ENCODE measurements around the gene SYNE2.
"Not testable (repeated sequence)": the region's sequence is repeated elsewhere in the genome, so short reads cannot be mapped to it uniquely, and the experiment has no call there.

SYNE2 gene

DNA sequence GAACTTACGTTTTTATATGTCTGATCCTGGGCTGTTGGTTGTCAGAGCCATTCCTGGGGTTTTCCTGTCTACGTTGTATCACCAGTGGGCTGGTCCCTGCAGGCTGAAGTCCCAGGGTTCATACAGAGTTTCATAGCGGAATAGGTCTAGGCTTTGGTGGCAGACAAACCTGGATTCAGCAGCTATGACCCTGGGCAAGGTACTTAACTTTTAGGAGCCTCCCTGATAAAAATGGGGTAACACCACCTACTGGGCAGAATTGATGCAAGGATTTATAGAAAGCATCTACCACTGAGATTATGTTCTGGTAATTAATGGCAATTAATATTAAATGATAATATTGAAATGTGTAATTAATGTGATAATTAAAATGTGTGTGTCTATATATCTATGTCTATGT is 141.2 kb downstream of the SYNE2 start:
- Mint-ChIP-seq H3K9me3 (no peaks in the 10 kb centered on the region), H3K4me3 (no peak overlapping the region), H3K4me1 (no peaks in the 10 kb centered on the region), H3K36me3 (peaks cover 27% of the 10 kb centered on the region), H3K27ac (no peak overlapping the region), H3K27me3 (no peaks in the 10 kb centered on the region)

DNA sequence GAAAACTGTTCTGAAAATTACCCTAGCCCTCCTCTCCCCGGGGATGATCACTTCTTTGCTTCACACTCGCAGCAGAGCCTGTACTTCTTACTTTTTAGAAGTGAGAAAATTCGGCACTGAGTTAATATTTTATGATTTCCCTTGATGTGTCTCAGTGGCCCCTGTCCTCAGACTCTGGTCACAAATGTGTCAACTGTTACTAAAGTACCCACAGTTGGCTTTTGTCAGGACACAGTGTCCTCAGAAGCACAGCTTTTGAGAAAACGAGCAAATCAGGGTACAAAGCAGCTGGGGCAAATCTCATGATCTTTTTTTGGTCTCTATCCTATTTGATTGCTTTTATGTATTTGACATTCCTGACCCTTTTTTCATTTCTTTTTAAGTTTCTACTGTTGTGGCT is 142.5 kb downstream of the SYNE2 start:
- no peaks in the 10 kb centered on the region for H3K9me3 Mint-ChIP-seq
- no peak overlapping the region for H3K4me3 Mint-ChIP-seq
- no peaks in the 10 kb centered on the region for H3K27me3 Mint-ChIP-seq
- H3K4me1 Mint-ChIP-seq = no peaks in the 10 kb centered on the region
- peaks cover 35% of the 10 kb centered on the region for H3K36me3 Mint-ChIP-seq
- no peak overlapping the region for H3K27ac Mint-ChIP-seq

DNA sequence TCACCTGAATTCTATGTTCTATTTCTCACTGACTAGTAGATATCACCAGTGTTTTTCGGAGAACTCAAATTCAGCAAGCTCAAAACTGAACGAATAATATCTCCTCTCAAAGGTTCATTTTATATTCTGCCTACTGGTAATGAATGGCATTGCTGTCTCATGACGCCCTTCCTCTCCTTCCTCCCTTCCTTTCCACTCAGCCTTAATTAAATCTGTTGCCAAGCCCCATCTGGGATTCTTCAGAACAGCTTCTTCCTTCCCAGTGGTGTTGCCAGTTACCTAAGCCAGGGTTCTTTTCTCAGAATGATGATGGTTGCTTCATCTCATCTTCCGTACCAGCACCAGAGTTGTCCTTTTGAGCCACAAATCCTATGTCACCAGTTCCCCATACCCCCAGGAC is 143.2 kb downstream of the SYNE2 start:
- Mint-ChIP-seq H3K36me3 (peaks cover 36% of the 10 kb centered on the region), H3K27ac (no peak overlapping the region), H3K27me3 (no peaks in the 10 kb centered on the region), H3K4me1 (no peaks in the 10 kb centered on the region), H3K4me3 (no peak overlapping the region), H3K9me3 (no peaks in the 10 kb centered on the region)

DNA sequence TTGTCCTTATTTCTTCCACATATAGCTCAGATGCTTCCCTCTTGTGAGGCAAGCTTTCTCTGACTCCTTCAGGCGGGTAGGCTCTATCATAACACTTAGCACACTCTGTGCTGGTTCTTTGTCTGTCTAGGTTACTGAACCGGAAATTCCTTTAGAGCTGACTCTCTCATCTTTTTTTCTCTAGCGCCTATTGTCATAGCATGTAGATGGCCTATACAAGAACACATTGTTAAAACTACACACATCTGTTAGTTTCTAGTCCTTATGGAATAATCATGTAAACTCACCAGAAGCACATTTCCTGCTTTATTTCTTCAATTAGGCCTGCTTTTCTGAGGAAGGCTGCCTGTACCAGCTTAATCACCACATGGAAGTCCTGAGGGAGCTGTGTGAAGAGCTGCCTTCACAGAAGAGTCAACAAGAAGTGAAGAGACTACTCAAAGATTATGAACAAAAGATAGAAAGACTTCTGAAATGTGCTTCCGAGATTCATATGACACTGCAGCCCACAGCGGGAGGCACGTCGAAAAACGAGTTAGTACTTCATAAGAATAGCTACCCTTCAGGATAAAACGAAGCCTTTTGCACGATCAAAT is 143.9 kb downstream of the SYNE2 start:
- Mint-ChIP-seq H3K9me3 (no peaks in the 10 kb centered on the region), H3K4me3 (no peak overlapping the region), H3K27me3 (no peaks in the 10 kb centered on the region), H3K36me3 (peaks cover 39% of the 10 kb centered on the region), H3K27ac (no peak overlapping the region), H3K4me1 (no peaks in the 10 kb centered on the region)

DNA sequence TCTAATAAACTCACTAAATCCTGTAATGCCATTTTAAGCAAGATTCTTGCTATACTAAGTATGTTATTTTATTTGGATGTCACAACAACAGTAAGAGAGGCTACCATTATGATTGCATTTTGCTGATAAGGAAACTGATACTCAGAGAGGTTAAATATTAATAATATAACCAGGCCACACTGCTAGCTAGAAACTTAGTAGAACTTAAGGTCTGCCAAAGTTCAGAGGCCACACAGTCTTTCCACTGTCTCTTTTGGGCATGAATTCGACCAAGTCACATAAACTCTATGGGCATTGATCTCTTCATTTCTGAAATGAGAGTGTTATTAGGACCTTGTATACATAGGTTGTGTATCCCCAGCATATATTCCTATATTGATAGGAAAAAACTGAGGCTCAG is 147.9 kb downstream of the SYNE2 start:
- Mint-ChIP-seq H3K27ac (no peak overlapping the region), H3K27me3 (no peaks in the 10 kb centered on the region), H3K9me3 (no peaks in the 10 kb centered on the region), H3K4me1 (no peaks in the 10 kb centered on the region), H3K36me3 (peaks cover 56% of the 10 kb centered on the region), H3K4me3 (no peak overlapping the region)

DNA sequence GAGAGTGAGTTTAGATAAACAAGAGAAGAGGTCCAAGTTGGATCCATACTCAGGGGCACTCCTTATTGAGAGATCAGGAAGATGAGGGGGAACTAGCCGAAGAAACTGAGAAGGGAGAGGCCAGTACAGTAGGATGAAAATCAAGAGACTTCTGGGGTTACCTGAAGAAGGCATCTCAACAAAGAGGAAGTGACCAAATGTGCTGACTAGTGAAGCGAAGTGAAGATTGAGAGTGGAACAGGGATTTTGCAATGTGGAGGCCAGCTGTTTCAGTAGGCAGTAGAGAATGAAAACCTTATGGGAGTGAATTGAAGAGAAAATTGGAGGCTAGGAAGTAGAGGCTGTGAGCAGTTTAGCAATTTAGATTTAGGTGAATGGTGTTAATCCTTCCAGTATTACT is 153.0 kb downstream of the SYNE2 start:
- Mint-ChIP-seq H3K27me3 (no peaks in the 10 kb centered on the region), H3K9me3 (no peaks in the 10 kb centered on the region), H3K4me3 (no peak overlapping the region), H3K4me1 (no peaks in the 10 kb centered on the region), H3K36me3 (peaks cover 34% of the 10 kb centered on the region), H3K27ac (peak overlapping the region; percentile 6)

DNA sequence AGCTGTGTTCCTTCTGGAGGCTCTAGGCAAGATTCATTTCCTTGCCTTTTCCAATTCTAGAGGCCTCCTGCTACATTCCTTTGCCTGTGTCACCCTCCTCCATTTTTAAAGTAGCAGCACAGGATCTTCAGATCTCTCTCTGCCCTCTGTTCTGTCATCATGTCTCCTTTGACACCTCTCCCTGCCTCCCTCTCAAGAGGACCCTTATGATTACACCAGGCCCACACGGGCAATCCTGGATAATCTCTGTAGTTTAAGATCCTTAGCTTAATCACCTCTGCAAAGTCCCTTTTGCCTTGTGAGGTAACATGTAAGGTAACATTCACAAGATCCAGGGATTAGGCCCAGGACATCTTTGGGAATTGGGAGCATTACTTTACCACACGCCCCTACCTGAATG is 155.2 kb downstream of the SYNE2 start:
- Mint-ChIP-seq H3K36me3 (peaks cover 33% of the 10 kb centered on the region), H3K4me3 (no peak overlapping the region), H3K27ac (no peak overlapping the region), H3K9me3 (no peaks in the 10 kb centered on the region), H3K4me1 (no peaks in the 10 kb centered on the region), H3K27me3 (no peaks in the 10 kb centered on the region)

DNA sequence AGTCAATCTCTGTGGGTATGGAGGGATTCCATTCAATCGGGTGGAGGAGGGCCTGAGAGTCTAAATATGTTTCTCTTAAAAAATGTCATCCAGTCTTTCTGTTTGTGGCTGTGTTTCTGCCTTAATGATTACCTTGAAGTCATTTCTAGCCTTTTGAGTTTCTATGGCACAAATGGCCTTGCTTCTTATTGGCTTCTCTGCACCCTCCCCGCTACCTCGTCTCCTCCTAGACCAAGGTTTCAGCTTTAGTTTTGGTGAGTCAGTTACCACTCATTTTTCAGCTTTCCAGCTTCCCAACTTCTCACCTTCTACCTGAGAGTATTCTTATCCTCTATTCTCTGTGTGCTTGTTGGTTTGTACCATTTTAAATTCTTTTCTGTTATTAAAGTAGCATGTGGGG is 159.2 kb downstream of the SYNE2 start:
- Mint-ChIP-seq H3K9me3 (no peaks in the 10 kb centered on the region), H3K27me3 (no peaks in the 10 kb centered on the region), H3K27ac (no peak overlapping the region), H3K4me1 (no peaks in the 10 kb centered on the region), H3K36me3 (peaks cover 31% of the 10 kb centered on the region), H3K4me3 (no peak overlapping the region)

DNA sequence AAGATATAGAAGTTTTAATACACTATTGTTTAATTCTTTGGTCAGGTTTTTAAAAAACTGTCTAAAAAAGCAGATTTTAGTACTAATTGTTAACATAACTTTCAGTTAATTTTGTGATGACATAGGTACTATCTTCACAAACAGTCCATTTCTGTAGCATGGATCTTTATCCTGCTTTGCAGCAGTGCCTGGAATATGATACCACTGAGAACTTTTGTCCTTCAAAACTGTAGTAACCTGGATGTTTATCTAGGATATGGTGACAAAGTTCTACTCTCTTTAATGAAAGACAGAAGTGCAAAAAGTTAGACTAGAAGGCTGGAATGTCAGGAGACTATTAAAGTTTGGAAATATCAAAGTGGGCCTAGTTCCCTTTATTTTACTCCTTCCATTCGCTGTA is 159.9 kb downstream of the SYNE2 start:
- H3K9me3 Mint-ChIP-seq = no peaks in the 10 kb centered on the region
- no peak overlapping the region for H3K4me3 Mint-ChIP-seq
- H3K36me3 Mint-ChIP-seq = peaks cover 31% of the 10 kb centered on the region
- H3K27me3 Mint-ChIP-seq = no peaks in the 10 kb centered on the region
- no peak overlapping the region for H3K27ac Mint-ChIP-seq
- H3K4me1 Mint-ChIP-seq = no peaks in the 10 kb centered on the region

DNA sequence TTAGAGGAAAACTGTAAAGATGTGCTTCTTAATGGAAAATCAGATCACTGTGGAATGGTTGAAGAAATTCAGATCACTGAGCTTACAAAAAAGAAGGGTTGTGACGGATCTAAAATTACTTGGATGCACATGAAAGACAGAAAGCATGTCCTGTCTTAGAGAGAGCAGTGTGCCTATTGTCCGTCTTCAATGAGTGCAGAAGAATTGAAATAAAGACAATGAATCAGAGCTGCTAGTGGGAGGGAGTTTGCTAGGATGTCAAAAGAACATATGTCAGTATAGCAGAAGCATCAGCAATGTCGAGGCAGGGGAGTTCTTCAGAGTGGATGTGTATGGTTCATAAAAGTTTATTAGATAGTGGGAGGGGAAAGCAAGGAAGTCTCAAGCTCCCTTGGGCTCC is 172.7 kb downstream of the SYNE2 start:
- Mint-ChIP-seq H3K27me3 (no peaks in the 10 kb centered on the region), H3K27ac (no peak overlapping the region), H3K4me1 (no peaks in the 10 kb centered on the region), H3K9me3 (no peaks in the 10 kb centered on the region), H3K4me3 (no peak overlapping the region), H3K36me3 (peaks cover 23% of the 10 kb centered on the region)

DNA sequence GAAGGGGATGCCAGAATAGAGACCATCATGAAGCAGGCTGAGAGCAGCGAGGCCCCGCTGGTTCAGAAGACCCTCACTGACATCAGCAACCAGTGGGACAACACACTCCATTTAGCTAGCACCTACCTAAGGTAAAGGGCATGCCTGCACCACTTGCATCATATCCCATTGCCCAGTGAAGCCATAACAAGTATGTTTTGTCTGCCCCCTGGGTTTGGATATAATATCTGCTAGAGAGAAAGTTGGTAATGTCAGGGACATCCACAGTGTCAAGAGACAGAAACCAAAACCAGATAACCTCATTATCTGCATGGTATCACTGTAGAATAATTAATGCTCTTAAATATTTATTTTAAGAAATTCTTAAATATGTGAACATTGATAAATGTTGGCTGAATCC is 173.8 kb downstream of the SYNE2 start:
- peaks cover 27% of the 10 kb centered on the region for H3K36me3 Mint-ChIP-seq
- no peak overlapping the region for H3K27ac Mint-ChIP-seq
- no peaks in the 10 kb centered on the region for H3K9me3 Mint-ChIP-seq

DNA sequence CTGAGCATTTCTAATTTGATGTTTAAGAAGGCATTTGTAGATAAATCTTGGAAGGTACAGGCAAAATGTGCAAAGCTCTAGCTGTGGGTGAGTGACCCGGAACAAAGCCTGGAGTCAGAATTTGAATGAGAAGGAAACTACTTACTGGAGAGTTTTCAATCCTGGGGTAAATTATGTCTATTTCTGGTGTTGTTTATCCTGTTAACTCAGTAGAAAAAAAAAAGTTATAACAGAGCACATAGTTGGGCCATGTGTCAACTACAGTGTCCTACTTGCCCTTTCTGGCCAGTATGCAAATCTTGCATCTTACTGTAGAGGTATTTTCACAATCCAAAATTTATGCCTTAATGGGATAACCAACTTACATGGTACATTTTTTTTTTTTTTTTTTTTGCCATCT is 182.3 kb downstream of the SYNE2 start:
- H3K36me3 Mint-ChIP-seq = peaks cover 32% of the 10 kb centered on the region
- H3K27ac Mint-ChIP-seq = no peak overlapping the region
- H3K27me3 Mint-ChIP-seq = no peaks in the 10 kb centered on the region
- no peaks in the 10 kb centered on the region for H3K9me3 Mint-ChIP-seq
- no peaks in the 10 kb centered on the region for H3K4me1 Mint-ChIP-seq
- no peak overlapping the region for H3K4me3 Mint-ChIP-seq

More for the DNA sequence above, 173.8 kb downstream of the SYNE2 start:
- Mint-ChIP-seq H3K27me3 (no peaks in the 10 kb centered on the region), H3K4me1 (no peaks in the 10 kb centered on the region), H3K4me3 (no peak overlapping the region)

DNA sequence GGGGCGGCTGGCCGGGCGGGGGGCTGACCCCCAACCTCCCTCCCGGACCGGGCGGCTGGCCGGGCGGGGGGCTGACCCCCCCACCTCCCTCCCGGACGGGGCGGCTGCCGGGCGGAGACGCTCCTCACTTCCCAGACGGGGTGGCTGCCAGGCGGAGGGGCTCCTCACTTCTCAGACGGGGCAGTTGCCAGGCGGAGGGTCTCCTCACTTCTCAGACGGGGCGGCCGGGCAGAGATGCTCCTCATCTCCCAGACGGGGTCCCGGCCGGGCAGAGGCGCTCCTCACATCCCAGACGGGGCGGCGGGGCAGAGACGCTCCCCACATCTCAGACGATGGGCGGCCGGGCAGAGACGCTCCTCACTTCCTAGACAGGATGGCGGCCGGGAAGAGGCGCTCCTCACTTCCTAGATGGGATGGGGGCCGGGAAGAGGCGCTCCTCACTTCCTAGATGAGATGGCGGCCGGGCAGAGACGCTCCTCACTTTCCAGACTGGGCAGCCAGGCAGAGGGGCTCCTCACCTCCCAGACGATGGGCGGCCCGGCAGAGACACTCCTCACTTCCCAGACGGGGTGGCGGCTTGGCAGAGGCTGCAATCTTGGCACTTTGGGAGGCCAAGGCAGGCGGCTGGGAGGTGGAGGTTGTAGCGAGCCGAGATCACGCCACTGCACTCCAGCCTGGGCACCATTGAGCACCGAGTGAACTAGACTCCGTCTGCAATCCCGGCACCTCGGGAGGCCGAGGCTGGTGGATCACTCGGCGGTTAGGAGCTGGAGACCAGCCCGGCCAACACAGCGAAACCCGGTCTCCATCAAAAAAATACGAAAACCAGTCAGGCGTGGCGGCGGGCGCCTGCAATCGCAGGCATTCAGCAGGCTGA is 185.3 kb downstream of the SYNE2 start:
- not testable (repeated sequence) for H3K4me1 Mint-ChIP-seq, H3K27me3 Mint-ChIP-seq, H3K4me3 Mint-ChIP-seq, H3K27ac Mint-ChIP-seq, H3K9me3 Mint-ChIP-seq
- H3K36me3 Mint-ChIP-seq = peaks cover 39% of the 10 kb centered on the region

DNA sequence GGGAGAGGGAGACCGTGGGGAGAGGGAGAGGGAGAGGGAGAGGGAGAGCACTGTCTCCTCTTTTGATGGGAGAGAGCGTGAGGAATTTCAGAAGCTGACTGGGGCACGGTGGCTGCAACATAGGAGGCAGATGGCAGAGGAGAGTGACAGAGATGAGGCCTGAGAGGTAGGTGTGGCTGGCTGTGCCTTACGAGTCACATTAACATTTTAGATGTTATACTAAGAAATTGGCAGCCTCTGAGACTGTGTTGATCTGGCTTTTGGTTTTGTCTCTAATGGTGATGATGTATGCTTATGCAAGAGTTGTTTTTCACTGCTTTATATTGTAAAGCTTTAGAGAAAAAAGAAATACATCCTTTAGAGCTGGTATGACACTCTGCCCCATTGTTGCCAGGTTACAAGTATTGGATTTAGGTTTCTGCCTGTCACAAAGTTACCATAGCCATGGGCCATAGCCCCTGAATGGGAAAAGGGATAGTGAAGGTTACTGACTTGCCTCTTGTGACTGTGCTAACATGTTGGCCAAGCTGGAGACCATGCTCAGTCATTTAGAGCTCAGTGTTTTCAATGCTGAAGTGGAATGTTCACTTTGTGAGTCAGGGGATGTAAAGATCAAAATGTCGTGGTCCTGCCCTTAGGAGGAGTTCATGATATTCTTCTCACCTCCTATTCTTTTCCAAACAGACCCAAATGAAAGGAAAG is 186.2 kb downstream of the SYNE2 start:
- no peaks in the 10 kb centered on the region for H3K27me3 Mint-ChIP-seq
- H3K36me3 Mint-ChIP-seq = peaks cover 39% of the 10 kb centered on the region
- no peaks in the 10 kb centered on the region for H3K4me1 Mint-ChIP-seq
- no peak overlapping the region for H3K4me3 Mint-ChIP-seq
- no peaks in the 10 kb centered on the region for H3K9me3 Mint-ChIP-seq
- H3K27ac Mint-ChIP-seq = no peak overlapping the region

DNA sequence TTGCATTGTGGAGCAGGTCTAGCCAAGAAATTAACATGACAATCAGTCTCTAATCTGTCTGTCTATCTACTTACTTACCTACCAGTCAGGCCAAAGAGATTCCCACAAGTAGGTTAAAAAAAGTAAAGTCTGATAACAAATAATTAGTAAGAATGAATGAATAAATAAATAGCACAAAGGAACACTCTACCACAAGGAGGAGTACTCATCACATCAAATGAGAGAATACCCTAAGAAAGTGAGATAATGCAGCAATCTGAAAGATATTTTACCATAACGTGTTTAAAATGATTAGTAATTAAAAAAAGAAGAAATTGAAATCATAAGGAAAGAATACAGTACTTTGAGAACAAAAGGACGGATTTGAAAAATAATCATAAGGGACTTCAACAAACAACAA is 187.2 kb downstream of the SYNE2 start:
- Mint-ChIP-seq H3K27me3 (no peaks in the 10 kb centered on the region), H3K9me3 (no peaks in the 10 kb centered on the region), H3K36me3 (peaks cover 40% of the 10 kb centered on the region), H3K27ac (no peak overlapping the region), H3K4me3 (no peak overlapping the region), H3K4me1 (no peaks in the 10 kb centered on the region)

DNA sequence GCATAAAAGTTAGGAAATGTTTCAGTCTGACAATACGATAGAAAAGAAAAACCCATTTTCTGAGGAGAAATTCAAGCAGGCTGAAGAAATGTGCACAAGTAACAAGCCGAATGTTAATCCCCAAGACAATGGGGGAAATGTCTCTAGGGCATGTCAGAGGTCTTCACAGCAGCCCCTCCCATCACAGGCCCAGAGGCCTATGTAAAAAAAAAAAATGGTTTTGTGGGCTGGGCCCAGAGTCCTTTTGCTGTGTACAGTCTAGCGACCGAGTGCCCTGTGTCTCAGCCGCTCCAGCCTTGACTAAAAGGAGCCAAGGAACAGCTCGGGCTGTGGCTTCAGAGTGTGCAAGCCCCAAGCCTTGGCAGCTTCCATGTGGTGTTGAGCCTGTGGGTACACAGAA is 190.5 kb downstream of the SYNE2 start:
- H3K9me3 Mint-ChIP-seq, H3K27me3 Mint-ChIP-seq, H3K4me1 Mint-ChIP-seq, H3K27ac Mint-ChIP-seq, H3K4me3 Mint-ChIP-seq: not testable (repeated sequence)
- peaks cover 35% of the 10 kb centered on the region for H3K36me3 Mint-ChIP-seq
